Measurements from ENCODE around the gene P2RY6. TPM values are rescaled to one million over a fixed set of nuclear protein-coding genes. Genes with fewer than 3 reads are reported as not detected.

P2RY6 gene
- total RNA-seq, 1 experiment from 2014 or later: 0.15 TPM

DNA sequence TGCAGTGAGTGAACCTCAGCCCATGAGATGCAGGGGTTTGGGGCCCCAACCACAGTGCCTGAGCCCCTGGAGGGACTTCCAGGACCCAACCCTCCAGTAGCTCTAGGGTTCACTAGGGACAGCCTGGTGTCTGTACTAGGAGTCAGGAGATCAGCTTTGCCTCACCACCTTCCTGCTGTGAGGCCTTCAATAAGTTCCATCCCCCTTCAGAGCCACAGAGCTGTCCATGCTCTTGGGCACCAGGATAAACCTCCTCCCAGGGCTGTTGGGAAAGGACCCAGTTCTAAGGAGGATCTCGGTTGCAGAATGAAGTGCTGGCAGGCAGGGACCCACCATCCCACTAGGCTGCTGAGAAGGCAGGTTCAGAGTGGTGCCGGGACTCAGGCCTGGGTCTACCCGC is 45.7 kb downstream of the P2RY6 start (continued):
- TF ChIP-seq EZH2 (IDR thresholded peaks at IDR 0.05) (no peak), POLR2AphosphoS5 (IDR thresholded peaks at IDR 0.05; ENCODE audit: low read depth, low read length) (no peak), ZFX (IDR thresholded peaks at IDR 0.05) (no peak), JUND (IDR thresholded peaks at IDR 0.05) (no peak), TCF7L2 (IDR thresholded peaks at IDR 0.05; ENCODE audit: borderline replicate concordance, extremely low read depth, insufficient read depth, insufficient read length) (no peak), ZNF274 (IDR thresholded peaks at IDR 0.05; ENCODE audit: low read depth, low read length) (no peak)

GRCh38 chr11:73318501-73319011 is 46.4 kb downstream of the P2RY6 start:
- Histone ChIP-seq H3K9me2 (ENCODE audit: insufficient read depth) (no peaks in the 10 kb centered on the region), H3K27ac (ENCODE audit: low read depth, low read length) (no peak overlapping the region), H3K27me3 (ENCODE audit: insufficient read depth, low read length) (no peaks in the 10 kb centered on the region), H3K36me3 (ENCODE audit: control insufficient read depth in 1 of 2, insufficient read depth in 2 of 2, low read length in 2 of 2) (no peaks in the 10 kb centered on the region), H3K9ac (ENCODE audit: low read length) (no peak overlapping the region), H3K9me3 (ENCODE audit: control insufficient read depth in 1 of 2, insufficient read depth in 1 of 2, low read depth in 1 of 2, low read length in 2 of 2) (no peaks in the 10 kb centered on the region), H3K4me3 (replicated peaks in 1 of 2; ENCODE audit: low read depth in 1 of 2, low read length in 2 of 2) (no peak overlapping the region), H3K4me2 (ENCODE audit: low read length) (no peak overlapping the region), H3K79me2 (ENCODE audit: insufficient read depth, low read length) (0 out of 2 replicates have a peak, but pooled peaks cover 6% of the 10 kb centered on the region), H4K20me1 (ENCODE audit: insufficient read depth) (no peaks in the 10 kb centered on the region), H3K4me1 (ENCODE audit: control insufficient read depth in 1 of 2, insufficient read depth in 2 of 2, low read length in 2 of 2) (peaks cover 26 to 41% of the 10 kb centered on the region in 2 experiments), H2AFZ (ENCODE audit: low read depth, low read length, poor library complexity, severe bottlenecking) (no peak overlapping the region)
- DNase-seq (ENCODE audit: low read depth, low spot score): no peak
- intact Hi-C loops (cut with micrococcal nuclease): no loop called here
- ChIA-PET POLR2A (no interaction called here), RAD21 (ENCODE audit: low non-redundant PET in 1 of 2, low total read pairs in 2 of 2, uncharacterized antibody in 2 of 2, unreplicated experiment in 2 of 2) (no interaction called here), CTCF (no interaction called here)
- no TSS peak for BruUV-seq (replicated peaks)
- no peak for ATAC-seq
- no peak for TF ChIP-seq ELF1 (IDR thresholded peaks at IDR 0.05; ENCODE audit: borderline replicate concordance, low read depth)
- no peak for TF ChIP-seq CBX3 (IDR thresholded peaks at IDR 0.05; ENCODE audit: low read depth)
- TF ChIP-seq YY1 (IDR thresholded peaks at IDR 0.05; ENCODE audit: extremely low read depth, insufficient replicate concordance, low read depth, low read length): no peak
- TF ChIP-seq POLR2A (IDR thresholded peaks at IDR 0.05; ENCODE audit: borderline replicate concordance, extremely low read depth, insufficient read depth, insufficient read length): no peak
- TF ChIP-seq FOSL1 (IDR thresholded peaks at IDR 0.05; ENCODE audit: low read depth): no peak
- TF ChIP-seq EGR1 (IDR thresholded peaks at IDR 0.05; ENCODE audit: low read depth): no peak
- TF ChIP-seq CEBPB (IDR thresholded peaks at IDR 0.05; ENCODE audit: low read depth): no peak
- TF ChIP-seq JUND (IDR thresholded peaks at IDR 0.05): no peak
- no peak for TF ChIP-seq ZFX (IDR thresholded peaks at IDR 0.05)
- TF ChIP-seq ATF3 (IDR thresholded peaks at IDR 0.05): no peak
- TF ChIP-seq ZBTB33 (IDR thresholded peaks at IDR 0.05; ENCODE audit: extremely low read depth, insufficient replicate concordance, low read length): no peak
- no peak for TF ChIP-seq TCF7L2 (IDR thresholded peaks at IDR 0.05; ENCODE audit: borderline replicate concordance, extremely low read depth, insufficient read depth, insufficient read length)
- no peak for TF ChIP-seq EZH2 (IDR thresholded peaks at IDR 0.05)
- no peak for TF ChIP-seq ZNF274 (IDR thresholded peaks at IDR 0.05; ENCODE audit: low read depth, low read length)
- TF ChIP-seq MAX (IDR thresholded peaks at IDR 0.05): no peak
- TF ChIP-seq SP1 (IDR thresholded peaks at IDR 0.05; ENCODE audit: low read depth): no peak

All from HCT116 (cell line).